DMS153 treated with DMSO at 0.1 percent for 48 hours (cell line): ENCODE results near the gene TMEM266.

ENCODE experiments used
- DNase-seq: peaks from one replicate; lab custom pipeline; 2025; ENCODE audit not compliant: unreplicated experiment; lab: John Stamatoyannopoulos, UW

The TMEM266 gene

GRCh38 chr15:76065245-76065644 lies 5.5 kb downstream of the TMEM266 start:
- DNase-seq, result no peak

DNA sequence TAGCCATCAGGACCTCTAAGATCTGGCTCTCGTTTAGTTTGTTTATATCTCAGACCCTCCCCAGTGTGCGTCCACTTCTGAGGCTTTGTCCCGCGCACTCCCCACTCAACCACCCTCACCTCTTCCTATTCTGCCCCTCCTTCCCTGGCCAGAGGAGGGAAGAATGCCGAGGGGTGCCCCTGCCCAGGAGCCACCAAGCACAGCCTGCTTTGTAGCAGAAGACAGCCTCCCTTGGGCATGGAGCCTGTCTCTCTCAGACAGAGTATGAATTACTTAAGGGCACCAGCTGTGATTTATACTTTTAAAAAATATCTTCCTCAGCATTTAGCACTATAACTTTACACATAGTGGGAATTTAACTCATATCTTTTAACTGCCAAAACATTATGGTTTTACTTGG lies 6.0 kb downstream of the TMEM266 start:
- no peak for DNase-seq

DNA sequence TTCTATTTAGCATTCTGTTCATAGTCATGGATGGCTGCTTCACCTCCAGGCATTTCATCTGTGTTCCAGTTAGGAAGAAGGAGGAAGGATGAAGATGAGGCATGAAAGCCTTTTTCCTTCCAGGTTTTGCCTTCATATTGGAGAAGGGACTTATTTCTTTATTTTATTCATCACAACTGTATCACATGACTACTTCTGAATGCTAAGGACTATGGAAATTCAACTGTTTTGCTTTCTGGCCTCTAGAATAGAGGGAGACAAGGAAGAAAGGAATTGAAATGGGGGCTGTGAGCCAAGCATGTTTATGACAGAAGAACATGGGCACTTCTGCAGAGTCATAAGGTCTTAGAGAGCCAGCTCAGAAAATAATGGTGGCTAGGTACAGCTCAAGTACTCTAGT lies 10.4 kb downstream of the TMEM266 start:
- DNase-seq, result no peak

DNA sequence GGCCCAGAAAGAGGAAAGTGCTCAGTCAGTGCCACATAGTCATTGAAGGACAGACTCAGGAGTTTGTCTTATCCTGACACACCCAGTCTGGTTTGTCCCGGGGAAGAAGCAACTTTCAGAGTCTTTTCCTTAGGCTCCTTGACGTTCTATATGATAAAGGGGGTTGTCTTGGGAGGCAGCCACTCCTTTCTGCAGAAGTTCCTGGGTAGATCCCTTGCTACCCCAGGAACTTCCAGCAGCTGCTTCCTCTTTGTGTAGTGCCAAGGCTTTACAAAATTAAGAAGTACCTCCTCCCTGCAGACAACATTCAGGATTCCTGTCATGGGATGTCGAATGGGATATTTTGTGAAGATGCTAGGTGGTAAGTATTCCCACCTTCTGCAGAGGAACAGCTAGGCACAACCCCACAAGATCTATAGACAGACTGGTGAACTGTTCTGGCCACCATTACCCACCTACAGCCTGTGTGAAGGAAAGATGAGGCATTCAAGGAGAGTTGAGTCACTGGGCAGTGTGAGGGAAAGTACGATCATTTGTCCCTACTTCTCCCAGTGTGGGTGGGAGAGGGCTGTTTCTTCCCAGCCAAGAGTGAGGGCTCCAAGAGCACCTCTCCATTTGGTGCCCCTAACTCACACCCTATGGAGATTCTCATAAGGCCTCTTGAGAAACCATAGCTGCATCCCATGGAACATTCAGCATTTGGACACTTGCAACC lies 11.3 kb downstream of the TMEM266 start:
- no peak for DNase-seq

DNA sequence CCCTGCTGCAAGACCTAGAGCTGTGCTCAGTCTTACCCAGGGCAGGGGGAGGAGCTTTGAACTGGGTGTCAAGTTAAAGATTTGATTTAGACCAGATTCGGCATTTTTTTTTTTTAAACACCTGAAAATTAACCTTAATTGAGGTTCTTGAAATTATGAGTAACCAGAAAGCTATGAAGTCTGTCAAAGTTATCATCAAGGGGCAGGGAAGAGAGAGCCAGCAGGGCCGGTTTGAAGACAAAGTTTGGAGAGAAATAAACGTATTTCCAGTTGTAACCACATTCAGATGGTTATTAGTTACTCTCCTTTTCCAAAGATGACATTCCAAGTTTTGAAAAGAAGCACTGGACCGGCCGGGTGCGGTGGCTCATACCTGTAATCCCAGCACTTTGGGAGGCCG lies 12.0 kb downstream of the TMEM266 start:
- no peak for DNase-seq

GRCh38 chr15:76073554-76073953 lies 13.8 kb downstream of the TMEM266 start:
- DNase-seq, result no peak

DNA sequence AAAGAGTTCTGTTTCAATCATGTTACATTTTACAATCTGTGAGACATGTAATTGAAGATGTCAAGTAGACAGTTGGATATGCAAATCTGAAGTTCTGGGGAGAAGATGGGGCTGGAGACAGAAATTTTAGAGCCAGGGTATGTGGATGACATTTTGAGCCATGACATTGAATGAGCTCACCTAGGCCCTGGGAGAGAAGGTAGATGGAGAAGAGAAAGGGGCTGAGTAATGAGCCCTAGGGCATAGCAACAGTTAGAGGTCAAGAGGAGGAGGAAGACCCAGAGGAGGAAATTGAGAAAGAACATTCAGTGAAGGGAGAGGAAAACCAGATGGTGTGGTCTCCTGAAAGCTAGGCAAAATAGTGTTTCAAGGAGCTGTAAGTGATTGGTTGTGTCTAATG lies 15.3 kb downstream of the TMEM266 start:
- DNase-seq, result no peak

- DNase-seq, result no peak
Observed at GRCh38 chr15:76078285-76078877, 18.6 kb downstream of the TMEM266 start.

- no peak for DNase-seq
Observed at GRCh38 chr15:76084256-76084655, 24.5 kb downstream of the TMEM266 start.

- no peak for DNase-seq
Observed at GRCh38 chr15:76098685-76099084, 38.9 kb downstream of the TMEM266 start.

DNA sequence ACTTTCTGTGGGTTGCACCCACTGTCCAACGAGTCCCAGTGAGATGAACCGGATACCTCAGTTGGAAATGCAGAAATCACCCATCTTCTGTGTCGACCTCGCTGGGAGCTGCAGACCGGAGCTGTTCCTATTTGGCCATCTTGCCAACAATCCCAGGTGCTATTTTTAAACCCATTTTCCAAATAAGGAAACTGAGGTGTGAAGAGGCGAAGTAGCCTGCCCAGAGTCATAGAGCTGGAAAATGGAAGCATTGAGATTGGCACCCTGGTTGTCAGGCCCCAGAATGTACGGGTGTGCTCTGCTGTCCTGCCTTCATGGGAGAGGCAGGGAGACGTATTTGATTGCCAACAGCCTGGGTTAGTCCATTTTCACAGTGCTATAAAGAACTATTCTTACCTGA lies 39.6 kb downstream of the TMEM266 start:
- no peak for DNase-seq

DNA sequence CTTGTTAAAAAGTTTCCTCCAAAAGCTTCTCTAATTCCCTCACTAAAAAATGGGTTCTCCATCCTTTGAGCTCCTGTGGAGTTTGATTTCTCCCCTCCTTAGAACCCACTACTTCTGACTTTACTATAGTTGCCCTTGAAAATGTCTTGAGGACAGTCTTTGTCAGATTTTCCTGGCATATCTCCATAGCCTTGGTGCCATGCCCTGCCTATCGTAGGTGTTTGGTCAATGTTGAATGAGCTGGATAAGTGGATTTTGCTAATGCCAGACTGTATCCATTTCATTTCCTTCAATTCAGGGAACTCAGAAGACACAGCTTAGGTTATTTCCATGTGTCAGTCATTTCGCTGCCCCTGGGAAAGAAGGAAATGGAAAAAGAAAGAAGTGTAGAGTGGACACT lies 40.6 kb downstream of the TMEM266 start:
- no peak for DNase-seq

DNA sequence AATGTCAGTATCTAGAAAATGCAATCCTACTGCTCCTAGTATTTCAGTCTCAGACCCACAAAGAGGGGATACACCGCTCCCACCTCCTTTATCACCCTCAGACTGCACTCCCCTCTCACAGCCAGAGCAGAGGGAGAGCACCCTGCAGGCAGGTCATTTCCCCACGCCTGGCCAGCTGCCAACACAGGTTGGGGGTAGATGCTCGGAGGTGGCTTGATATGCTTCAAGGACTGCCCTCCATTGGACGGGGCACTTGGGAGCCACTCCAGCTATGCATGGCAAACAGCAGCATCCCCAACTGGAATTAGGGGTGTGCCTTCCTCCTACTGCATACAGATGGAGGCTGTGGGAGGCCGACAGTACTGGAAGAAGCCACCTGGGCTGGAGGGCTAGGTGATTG lies 41.9 kb downstream of the TMEM266 start:
- DNase-seq, result no peak

GRCh38 chr15:76105391-76105790 lies 45.6 kb downstream of the TMEM266 start:
- no peak for DNase-seq

- DNase-seq, result no peak
Observed at GRCh38 chr15:76105911-76106310, 46.1 kb downstream of the TMEM266 start.

DNA sequence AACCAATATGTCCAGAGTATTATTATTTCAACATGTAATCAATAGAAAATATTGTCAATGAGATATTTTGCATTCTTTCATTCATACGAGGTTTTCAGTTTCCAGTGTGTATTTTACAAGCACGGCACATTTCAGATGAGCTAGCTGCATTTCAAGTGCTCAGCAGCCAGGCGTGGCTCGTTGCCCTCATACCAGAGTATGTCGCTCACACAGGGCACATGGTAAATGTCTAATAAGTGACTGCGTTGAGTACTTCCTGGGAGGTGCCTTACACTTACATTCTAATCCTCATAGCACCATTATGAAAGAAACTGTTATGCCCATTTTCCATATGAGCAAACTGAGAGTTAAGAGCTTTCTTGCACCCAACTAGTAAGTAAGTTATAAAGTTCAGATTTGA lies 47.4 kb downstream of the TMEM266 start:
- no peak for DNase-seq

GRCh38 chr15:76108021-76108723 lies 48.4 kb downstream of the TMEM266 start:
- no peak for DNase-seq

GRCh38 chr15:76109046-76109445 lies 49.3 kb downstream of the TMEM266 start:
- DNase-seq, result no peak

GRCh38 chr15:76114561-76114960 lies 54.8 kb downstream of the TMEM266 start:
- no peak for DNase-seq

- DNase-seq, result no peak
Observed at GRCh38 chr15:76116138-76116885, 56.5 kb downstream of the TMEM266 start.

- no peak for DNase-seq
Observed at GRCh38 chr15:76117181-76117580, 57.4 kb downstream of the TMEM266 start.

DNA sequence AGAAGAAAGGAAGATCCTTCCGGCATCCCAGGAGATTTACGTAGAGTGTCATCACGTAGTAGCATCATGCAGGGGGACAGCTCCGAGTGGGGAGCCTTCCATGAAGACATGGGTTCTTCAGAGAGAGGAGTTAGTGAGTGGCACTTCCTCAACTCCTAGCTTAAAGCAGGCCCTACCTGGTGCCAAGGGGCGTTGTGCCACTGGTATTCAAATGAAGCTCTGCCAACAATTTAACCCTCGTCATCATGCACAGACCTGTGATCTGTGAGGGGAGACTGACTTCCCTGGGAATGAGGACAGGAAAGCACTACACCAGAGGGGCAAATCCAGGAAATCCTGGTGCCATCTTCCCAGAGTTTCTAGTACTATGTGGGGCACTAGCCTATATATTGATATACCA lies 59.0 kb downstream of the TMEM266 start:
- DNase-seq, result no peak
